Activated naive CD4-positive, alpha-beta T cell treated with anti-CD3 and anti-CD28 coated beads, Interleukin-2, amount 50 U/mL, for 72 hours (primary cell): ENCODE data around the gene MAPK1. TPM values are rescaled to one million over a fixed set of nuclear protein-coding genes. Genes with fewer than 3 reads are reported as not detected.
"Not testable (repeated sequence)": the region's sequence is repeated elsewhere in the genome, so short reads cannot be mapped to it uniquely, and the experiment has no call there.

ENCODE experiments used
- ATAC-seq, 2 donors: fragments of 150-1000 bp; cut with Tn5 transposase; 2 replicates each; pipeline ENCODE4 v1.10.0; 2021; ENCODE audit warnings: mild to moderate bottlenecking in 2 of 2, moderate library complexity in 2 of 2
- DNase-seq, 2 donors: peaks; one replicate each; pipeline ENCODE4 v3.0.0; 2021 to 2022; ENCODE audit warnings: low spot score in 2 of 2
- H3K27ac Mint-ChIP-seq, 2 donors: one replicate each; pipeline ENCODE4 v1.8.0; 2022; ENCODE audit warnings: mild to moderate bottlenecking in 2 of 2, mixed read lengths in 2 of 2
- H3K36me3 Mint-ChIP-seq, 2 donors: one replicate each; pipeline ENCODE4 v1.8.0; 2022; ENCODE audit warnings: mixed read lengths in 2 of 2
- H3K9me3 Mint-ChIP-seq, 2 donors: one replicate each; pipeline ENCODE4 v1.8.0; 2022; ENCODE audit warnings: mixed read lengths in 2 of 2
- total RNA-seq, 2 donors: library from RNA; stranded (reverse); gene quantifications; one replicate each; pipeline ENCODE4 v1.2.3, GENCODE V29; 2022

MAPK1 gene
- total RNA-seq: 10 to 100 TPM; 80.3 to 92.6 TPM

GRCh38 chr22:21867528-21868266 is at the start of gene MAPK1:
TSS of gene MAPK1 (minus strand) at chr22:21867645. CDS start at chr22:21867440, 205 bp downstream.
- ATAC-seq (peak; percentile 90 to 91), DNase-seq (peak; percentile 93)
- Mint-ChIP-seq H3K27ac (peak within 1 kb of the TSS; percentile 95 to 99), H3K36me3 (peaks cover 12 to 17% of the 10 kb centered on the region in 2 donors), H3K9me3 (peaks cover 0 to 5% of the 10 kb centered on the region in 2 donors)

GRCh38 chr22:21916309-21916918 is 49.0 kb upstream of the MAPK1 start:
- Mint-ChIP-seq H3K27ac (no peak overlapping the region), H3K9me3 (no peaks in the 10 kb centered on the region)
- ATAC-seq: no peak

GRCh38 chr22:21915624-21916308 is 48.3 kb upstream of the MAPK1 start:
- ATAC-seq: no peak
- DNase-seq: no peak
- Mint-ChIP-seq H3K36me3 (no peaks in the 10 kb centered on the region), H3K27ac (no peak overlapping the region), H3K9me3 (no peaks in the 10 kb centered on the region)

More at GRCh38 chr22:21916309-21916918, 49.0 kb upstream of the MAPK1 start:
- H3K36me3 Mint-ChIP-seq: no peaks in the 10 kb centered on the region
- no peak for DNase-seq

GRCh38 chr22:21914033-21914642 is 46.7 kb upstream of the MAPK1 start:
- H3K27ac Mint-ChIP-seq, DNase-seq, H3K36me3 Mint-ChIP-seq, ATAC-seq, H3K9me3 Mint-ChIP-seq: not testable (repeated sequence)

- not testable (repeated sequence) for DNase-seq, ATAC-seq, H3K27ac Mint-ChIP-seq, H3K9me3 Mint-ChIP-seq, H3K36me3 Mint-ChIP-seq
These were observed 42.9 kb upstream of the MAPK1 start for GRCh38 chr22:21910367-21910766.

- no peaks in the 10 kb centered on the region for H3K9me3 Mint-ChIP-seq
- DNase-seq: no peak
- no peak for ATAC-seq
- no peaks in the 10 kb centered on the region for H3K36me3 Mint-ChIP-seq
- no peak overlapping the region for H3K27ac Mint-ChIP-seq
These were observed 42.4 kb upstream of the MAPK1 start for GRCh38 chr22:21909871-21910270.

GRCh38 chr22:21907638-21908522 is 40.4 kb upstream of the MAPK1 start:
- ATAC-seq: no peak
- no peak overlapping the region for H3K27ac Mint-ChIP-seq
- no peak for DNase-seq
- H3K9me3 Mint-ChIP-seq: no peaks in the 10 kb centered on the region
- peaks cover 0 to 6% of the 10 kb centered on the region in 2 donors for H3K36me3 Mint-ChIP-seq

GRCh38 chr22:21905234-21905633 is 37.8 kb upstream of the MAPK1 start:
- DNase-seq, H3K36me3 Mint-ChIP-seq, H3K27ac Mint-ChIP-seq, ATAC-seq, H3K9me3 Mint-ChIP-seq: not testable (repeated sequence)

GRCh38 chr22:21904250-21904789 is 36.9 kb upstream of the MAPK1 start:
- DNase-seq: no peak
- ATAC-seq: no peak
- no peaks in the 10 kb centered on the region for H3K9me3 Mint-ChIP-seq
- H3K36me3 Mint-ChIP-seq: peaks cover 0 to 6% of the 10 kb centered on the region in 2 donors
- H3K27ac Mint-ChIP-seq: no peak overlapping the region

GRCh38 chr22:21903283-21903682 is 35.8 kb upstream of the MAPK1 start:
- ATAC-seq (no peak), DNase-seq (no peak)
- peaks cover 0 to 6% of the 10 kb centered on the region in 2 donors for H3K36me3 Mint-ChIP-seq
- H3K9me3 Mint-ChIP-seq: no peaks in the 10 kb centered on the region
- no peak overlapping the region for H3K27ac Mint-ChIP-seq

GRCh38 chr22:21902296-21903087 is 35.0 kb upstream of the MAPK1 start:
- no peaks in the 10 kb centered on the region for H3K9me3 Mint-ChIP-seq
- H3K36me3 Mint-ChIP-seq: peaks cover 0 to 6% of the 10 kb centered on the region in 2 donors
- no peak for DNase-seq
- peak in 1 of 2 donors; percentile 40 for ATAC-seq
- no peak overlapping the region for H3K27ac Mint-ChIP-seq

- no peak overlapping the region for H3K27ac Mint-ChIP-seq
- no peak for ATAC-seq
- DNase-seq: no peak
- no peaks in the 10 kb centered on the region for H3K9me3 Mint-ChIP-seq
- H3K36me3 Mint-ChIP-seq: no peaks in the 10 kb centered on the region
These were observed 31.0 kb upstream of the MAPK1 start for GRCh38 chr22:21898354-21898896.

- no peaks in the 10 kb centered on the region for H3K36me3 Mint-ChIP-seq
- no peak overlapping the region for H3K27ac Mint-ChIP-seq
- H3K9me3 Mint-ChIP-seq: no peaks in the 10 kb centered on the region
- no peak for ATAC-seq
- no peak for DNase-seq
These were observed 29.6 kb upstream of the MAPK1 start for GRCh38 chr22:21896951-21897513.

GRCh38 chr22:21896275-21896674 is 28.8 kb upstream of the MAPK1 start:
- H3K36me3 Mint-ChIP-seq, DNase-seq, H3K27ac Mint-ChIP-seq, H3K9me3 Mint-ChIP-seq, ATAC-seq: not testable (repeated sequence)

GRCh38 chr22:21894799-21895198 is 27.4 kb upstream of the MAPK1 start:
- ATAC-seq: no peak
- DNase-seq: no peak
- no peaks in the 10 kb centered on the region for H3K9me3 Mint-ChIP-seq
- no peak overlapping the region for H3K27ac Mint-ChIP-seq
- no peaks in the 10 kb centered on the region for H3K36me3 Mint-ChIP-seq
